ENCODE measurements around the gene CDK5. TPM values are rescaled to one million over a fixed set of nuclear protein-coding genes. Genes with fewer than 3 reads are reported as not detected.

Gene CDK5
- total and polyA plus RNA-seq, 9 of the 15 experiments (the other 6 are each of a cell fraction or from before 2014, with no cell fraction given): 3.2 to 38.0 (median 27.5) TPM

DNA sequence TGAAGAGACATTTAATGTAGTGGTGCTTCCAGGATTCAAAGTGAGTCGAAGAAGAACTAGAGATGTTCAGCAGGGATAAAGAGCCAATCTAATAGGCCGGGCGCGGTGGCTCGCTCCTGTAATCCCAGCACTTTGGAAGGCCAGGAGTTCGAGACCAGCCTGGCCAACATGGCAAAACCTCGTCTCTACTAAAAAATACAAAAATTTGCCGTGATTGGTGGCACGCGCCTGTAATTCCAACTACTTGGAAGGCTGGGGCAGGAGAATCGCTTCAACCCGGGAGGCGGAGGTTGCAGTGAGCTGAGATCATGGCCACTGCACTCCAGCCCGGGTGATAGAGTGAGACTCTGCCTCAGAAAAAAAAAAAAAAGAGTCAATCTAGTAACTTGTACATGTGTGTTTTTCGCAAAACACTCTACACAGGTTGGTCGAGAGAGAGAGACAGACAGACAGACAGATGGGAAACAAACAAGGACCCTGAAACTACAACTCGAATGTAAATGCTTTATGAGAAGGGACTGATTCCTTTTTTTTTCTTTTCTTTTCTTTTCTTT, 28.7 kb downstream of the CDK5 start (continued):
- no peak for TF ChIP-seq TAF9B (IDR thresholded peaks at IDR 0.05; ENCODE audit: partially characterized antibody)
- no peak for TF ChIP-seq CCNT2 (IDR thresholded peaks at IDR 0.05; ENCODE audit: borderline replicate concordance, extremely low read depth, insufficient read length, low read depth, low read length)
- TF ChIP-seq ZNF212 (CRISPR knock-in tag; IDR thresholded peaks at IDR 0.05): 0 out of 2 replicates have a peak, but pooled peaks have one; percentile 7
- TF ChIP-seq HEY1 (CRISPR knock-in tag; IDR thresholded peaks at IDR 0.05; ENCODE audit: borderline replicate concordance): peak; percentile 81; the same call in 1 of the 2 replicates
- no peak for TF ChIP-seq CSDE1 (IDR thresholded peaks at IDR 0.05)
- TF ChIP-seq BRCA1 (IDR thresholded peaks at IDR 0.05): no peak
- TF ChIP-seq BRCA1 (CRISPR knock-in tag; IDR thresholded peaks at IDR 0.05): no peak
- no peak for TF ChIP-seq ZNF445 (CRISPR knock-in tag; IDR thresholded peaks at IDR 0.05; ENCODE audit: low read depth)
- TF ChIP-seq, protein P1, sequence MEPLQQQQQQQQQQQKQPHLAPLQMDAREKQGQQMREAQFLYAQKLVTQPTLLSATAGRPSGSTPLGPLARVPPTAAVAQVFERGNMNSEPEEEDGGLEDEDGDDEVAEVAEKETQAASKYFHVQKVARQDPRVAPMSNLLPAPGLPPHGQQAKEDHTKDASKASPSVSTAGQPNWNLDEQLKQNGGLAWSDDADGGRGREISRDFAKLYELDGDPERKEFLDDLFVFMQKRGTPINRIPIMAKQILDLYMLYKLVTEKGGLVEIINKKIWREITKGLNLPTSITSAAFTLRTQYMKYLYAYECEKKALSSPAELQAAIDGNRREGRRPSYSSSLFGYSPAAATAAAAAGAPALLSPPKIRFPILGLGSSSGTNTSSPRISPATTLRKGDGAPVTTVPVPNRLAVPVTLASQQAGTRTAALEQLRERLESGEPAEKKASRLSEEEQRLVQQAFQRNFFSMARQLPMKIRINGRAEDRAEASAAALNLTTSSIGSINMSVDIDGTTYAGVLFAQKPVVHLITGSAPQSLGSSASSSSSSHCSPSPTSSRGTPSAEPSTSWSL (CRISPR knock-in tag; IDR thresholded peaks at IDR 0.05; ENCODE audit: borderline replicate concordance): no peak
- TF ChIP-seq NCOA2 (IDR thresholded peaks at IDR 0.05; ENCODE audit: partially characterized antibody in 2 of 2): no peak
- TF ChIP-seq RBM22 (IDR thresholded peaks at IDR 0.05; ENCODE audit: low read depth, low read length, poor library complexity, severe bottlenecking): no peak
- TF ChIP-seq FOXA3 (CRISPR knock-in tag; conservative IDR thresholded peaks at IDR 0.05 in 1 of 2, IDR thresholded peaks at IDR 0.05 in 1 of 2): no peak
- TF ChIP-seq ZNF780A (CRISPR knock-in tag; IDR thresholded peaks at IDR 0.05): no peak
- no peak for TF ChIP-seq NR2C2 (CRISPR knock-in tag; IDR thresholded peaks at IDR 0.05)
- no peak; the same call in 1 of the 2 replicates for TF ChIP-seq NR2C2 (tag; IDR thresholded peaks at IDR 0.05)
- no peak for TF ChIP-seq TOE1 (IDR thresholded peaks at IDR 0.05; ENCODE audit: borderline replicate concordance)
- TF ChIP-seq TOE1 (CRISPR knock-in tag; IDR thresholded peaks at IDR 0.05; ENCODE audit: borderline replicate concordance, low read depth): no peak
- TF ChIP-seq CEBPB (tag; IDR thresholded peaks at IDR 0.05): no peak
- no peak for TF ChIP-seq RBFOX2 (IDR thresholded peaks at IDR 0.05; ENCODE audit: low read depth, low read length)
- no peak for TF ChIP-seq KLF1 (tag; IDR thresholded peaks at IDR 0.05)
- TF ChIP-seq ZNF699 (CRISPR knock-in tag; IDR thresholded peaks at IDR 0.05; ENCODE audit: insufficient replicate concordance): no peak
- TF ChIP-seq NR2C1 (IDR thresholded peaks at IDR 0.05): no peak
- no peak for TF ChIP-seq NR2C1 (tag; IDR thresholded peaks at IDR 0.05)
- no peak for TF ChIP-seq ZNF12 (CRISPR knock-in tag; IDR thresholded peaks at IDR 0.05)
- TF ChIP-seq, protein P2, sequence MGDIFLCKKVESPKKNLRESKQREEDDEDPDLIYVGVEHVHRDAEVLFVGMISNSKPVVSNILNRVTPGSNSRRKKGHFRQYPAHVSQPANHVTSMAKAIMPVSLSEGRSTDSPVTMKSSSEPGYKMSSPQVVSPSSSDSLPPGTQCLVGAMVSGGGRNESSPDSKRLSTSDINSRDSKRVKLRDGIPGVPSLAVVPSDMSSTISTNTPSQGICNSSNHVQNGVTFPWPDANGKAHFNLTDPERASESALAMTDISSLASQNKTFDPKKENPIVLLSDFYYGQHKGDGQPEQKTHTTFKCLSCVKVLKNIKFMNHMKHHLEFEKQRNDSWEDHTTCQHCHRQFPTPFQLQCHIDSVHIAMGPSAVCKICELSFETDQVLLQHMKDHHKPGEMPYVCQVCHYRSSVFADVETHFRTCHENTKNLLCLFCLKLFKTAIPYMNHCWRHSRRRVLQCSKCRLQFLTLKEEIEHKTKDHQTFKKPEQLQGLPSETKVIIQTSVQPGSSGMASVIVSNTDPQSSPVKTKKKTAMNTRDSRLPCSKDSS (IDR thresholded peaks at IDR 0.05; ENCODE audit: low read depth, partially characterized antibody): no peak
- TF ChIP-seq SAP30 (IDR thresholded peaks at IDR 0.05; ENCODE audit: borderline replicate concordance, insufficient read depth, low read depth, low read length, poor library complexity, severe bottlenecking): no peak
- peak; percentile 81; the same call in 1 of the 2 replicates for TF ChIP-seq BCOR (IDR thresholded peaks at IDR 0.05)
- no peak for TF ChIP-seq CHD1 (IDR thresholded peaks at IDR 0.05; ENCODE audit: low read length)

Measured in K562 (cell line).